Pancreas (tissue), 10 donors: Measurements from ENCODE around the gene FZD7. TPM values are rescaled to one million over a fixed set of nuclear protein-coding genes. Genes with fewer than 3 reads are reported as not detected.

Experiments
- ATAC-seq, 4 donors: fragments of 200-7000 bp; cut with Tn5 transposase; one replicate each; pipeline versions ENCODE4 v1.8.0 to v1.9.1; 2020; ENCODE audit warnings: mild to moderate bottlenecking in 4 of 4, moderate library complexity in 4 of 4
- DNase-seq, 6 donors: peaks; one replicate each; pipeline ENCODE4 v3.0.0-alpha.2; 2020
- FAIRE-seq: peaks from 2 replicates; lab custom pipeline; 2012; peaks lifted over from hg19 to GRCh38; lab: Jason Lieb, UNC
- H3K27ac ChIP-seq, 4 donors: fragments of 200-600 bp; sonication (generic); 1 replicate in 3 of 4; 2 replicates in 1 of 4; pipeline versions ENCODE4 v1.5.0 to v1.8.0; 2020
- H3K27me3 ChIP-seq, 4 donors: fragments of 200-600 bp; one replicate each; pipeline ENCODE4 v1.8.0; 2021
- H3K36me3 ChIP-seq, 3 donors: fragments of 200-600 bp; sonication (generic) in 1 of 3; one replicate each; pipeline versions ENCODE4 v1.5.0 to v1.8.0; 2020 to 2021
- H3K4me1 ChIP-seq, 3 donors: fragments of 200-600 bp; one replicate each; pipeline ENCODE4 v1.8.0; 2021
- H3K4me3 ChIP-seq, 4 donors: fragments of 200-600 bp; sonication (generic) in 2 of 4; one replicate each; pipeline versions ENCODE4 v1.5.0 to v1.8.0; 2020 to 2021
- H3K9me3 ChIP-seq, 4 donors: fragments of 200-600 bp; one replicate each; pipeline ENCODE4 v1.8.0; 2021
- WGBS, 2 donors: extraction: QIAGEN DNeasy Blood & Tissue Kit; methylation state at CpG; one replicate each; pipeline ENCODE4 v1.1.7; 2013; 5-methylcytosine and 5-hydroxymethylcytosine counted together
- intact Hi-C, 3 donors: fragments of 100-400 bp; cut with DNase I; formaldehyde crosslinking; loops; one replicate each; pipeline versions ENCODE4 v1.11.1 to v1.14.2; 2022
- polyA plus RNA-seq, 2 donors: library from polyadenylated mRNA; stranded (reverse); fragments of 200-250 nt; gene quantifications; one replicate each; pipeline ENCODE4 v1.2.3, GENCODE V29; 2013
- total RNA-seq, 6 donors: library from RNA; stranded (reverse); fragmentation: NEBNext Ultra II Directional in 4 of 6; extraction: Animal tissue kit (Norgen Biotek cat#: 25700) in 4 of 6; gene quantifications; one replicate each; pipeline versions ENCODE4 v1.2.1 to v1.2.4, GENCODE V29; 2021 to 2023
- TF ChIP-seq, protein P1 (sequence below), 4 donors: fragments of 200-600 bp; sonication (generic) in 3 of 4; IDR thresholded peaks; one replicate each; pipeline versions ENCODE4 v1.5.0 to v1.8.0; 2021; ENCODE audit warnings: antibody characterized with exemption in 4 of 4
- donor health status: healthy with polysubstance abuse.
- donor health status: DM: no; HTN: no; CAD: no; lungs with moderate emphysema.
- donor health status: DM: no; HTN: no; CAD: no.
- donor health status: control.
- donor health status: control.
- donor health status: Bipolar disorder and iron deficiency.
- donor health status: DM: yes; HTN: yes; CAD: no.
- donor health status: DM: no; HTN: no; CAD: no.
- donor health status: DM: no; HTN: no; CAD: no.
- donor health status: DM: yes; HTN: yes; CAD: no.

Gene FZD7
- total and polyA plus RNA-seq, 8 donors: 0.53 to 5.2 (median 1.1) TPM

DNA sequence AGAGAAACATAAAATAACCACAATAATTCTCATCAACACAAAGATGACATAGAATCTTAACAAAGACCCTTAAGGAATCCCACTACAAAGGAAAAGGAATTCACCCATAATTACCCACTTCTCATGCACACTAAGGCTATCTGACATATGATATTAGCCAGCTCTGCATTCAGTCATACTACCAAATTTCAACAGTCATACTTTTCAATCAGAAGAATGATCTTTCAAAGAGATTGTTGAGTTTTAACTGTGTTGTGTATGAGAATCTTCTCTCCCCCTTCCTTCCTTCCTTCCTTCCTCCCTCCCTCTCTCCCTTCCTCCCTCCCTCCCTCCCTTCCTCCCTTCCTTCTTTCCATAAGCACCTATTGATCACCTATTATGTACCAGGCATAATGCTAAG lies 17.0 kb downstream of the FZD7 start:
- DNase-seq: no peak
- no peak overlapping the region for H3K27ac ChIP-seq
- no peaks in the 10 kb centered on the region for H3K4me1 ChIP-seq
- no peak for ATAC-seq
- no peaks in the 10 kb centered on the region for H3K27me3 ChIP-seq
- intact Hi-C loops: no loop called here
- TF ChIP-seq, protein P1, sequence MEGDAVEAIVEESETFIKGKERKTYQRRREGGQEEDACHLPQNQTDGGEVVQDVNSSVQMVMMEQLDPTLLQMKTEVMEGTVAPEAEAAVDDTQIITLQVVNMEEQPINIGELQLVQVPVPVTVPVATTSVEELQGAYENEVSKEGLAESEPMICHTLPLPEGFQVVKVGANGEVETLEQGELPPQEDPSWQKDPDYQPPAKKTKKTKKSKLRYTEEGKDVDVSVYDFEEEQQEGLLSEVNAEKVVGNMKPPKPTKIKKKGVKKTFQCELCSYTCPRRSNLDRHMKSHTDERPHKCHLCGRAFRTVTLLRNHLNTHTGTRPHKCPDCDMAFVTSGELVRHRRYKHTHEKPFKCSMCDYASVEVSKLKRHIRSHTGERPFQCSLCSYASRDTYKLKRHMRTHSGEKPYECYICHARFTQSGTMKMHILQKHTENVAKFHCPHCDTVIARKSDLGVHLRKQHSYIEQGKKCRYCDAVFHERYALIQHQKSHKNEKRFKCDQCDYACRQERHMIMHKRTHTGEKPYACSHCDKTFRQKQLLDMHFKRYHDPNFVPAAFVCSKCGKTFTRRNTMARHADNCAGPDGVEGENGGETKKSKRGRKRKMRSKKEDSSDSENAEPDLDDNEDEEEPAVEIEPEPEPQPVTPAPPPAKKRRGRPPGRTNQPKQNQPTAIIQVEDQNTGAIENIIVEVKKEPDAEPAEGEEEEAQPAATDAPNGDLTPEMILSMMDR (IDR thresholded peaks at IDR 0.05): no peak
- H3K9me3 ChIP-seq: no peaks in the 10 kb centered on the region
- no peaks in the 10 kb centered on the region for H3K36me3 ChIP-seq
- no peak overlapping the region for H3K4me3 ChIP-seq
- no peak for FAIRE-seq

DNA sequence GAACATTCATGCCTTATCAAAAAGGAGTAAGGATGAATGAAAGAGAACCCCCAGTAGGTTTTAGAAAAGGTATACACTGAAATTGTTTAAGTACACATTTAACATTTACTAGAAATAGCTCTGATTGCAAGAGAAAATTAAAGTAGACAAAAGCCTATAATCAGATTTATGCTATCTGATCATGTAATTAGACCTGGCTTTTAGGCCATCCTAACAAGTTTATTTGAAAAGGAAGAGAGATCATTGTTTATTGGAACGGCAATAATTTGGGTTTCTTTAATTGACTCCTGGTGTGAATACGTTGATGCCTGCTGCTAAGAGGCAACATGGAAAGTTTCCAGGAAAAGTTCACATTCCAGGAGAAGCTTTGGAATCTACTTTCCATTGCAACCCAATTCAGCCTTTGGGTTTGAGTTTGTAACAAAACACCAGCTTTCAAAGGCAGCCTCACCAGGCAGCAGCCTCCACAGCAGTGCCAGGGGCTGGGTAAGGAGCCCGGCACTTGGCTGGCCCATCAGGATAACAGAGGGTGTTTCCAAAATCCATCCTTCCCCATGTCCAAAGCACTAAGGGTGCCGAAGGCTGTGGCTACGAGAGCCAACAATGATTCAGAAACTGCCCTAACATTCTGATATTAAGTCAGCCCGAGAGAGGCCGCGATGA lies 18.0 kb downstream of the FZD7 start:
- Histone ChIP-seq H3K9me3 (no peaks in the 10 kb centered on the region), H3K4me3 (no peak overlapping the region), H3K36me3 (no peaks in the 10 kb centered on the region), H3K27ac (no peak overlapping the region), H3K27me3 (no peaks in the 10 kb centered on the region), H3K4me1 (no peaks in the 10 kb centered on the region)
- 73 to 81% methylated on average over 8 of the region's 8 CpGs for WGBS, 2 donors
- DNase-seq: no peak
- ATAC-seq: no peak
- no peak for FAIRE-seq
- TF ChIP-seq, protein P1 (IDR thresholded peaks at IDR 0.05): no peak
- intact Hi-C loops: no loop called here

DNA sequence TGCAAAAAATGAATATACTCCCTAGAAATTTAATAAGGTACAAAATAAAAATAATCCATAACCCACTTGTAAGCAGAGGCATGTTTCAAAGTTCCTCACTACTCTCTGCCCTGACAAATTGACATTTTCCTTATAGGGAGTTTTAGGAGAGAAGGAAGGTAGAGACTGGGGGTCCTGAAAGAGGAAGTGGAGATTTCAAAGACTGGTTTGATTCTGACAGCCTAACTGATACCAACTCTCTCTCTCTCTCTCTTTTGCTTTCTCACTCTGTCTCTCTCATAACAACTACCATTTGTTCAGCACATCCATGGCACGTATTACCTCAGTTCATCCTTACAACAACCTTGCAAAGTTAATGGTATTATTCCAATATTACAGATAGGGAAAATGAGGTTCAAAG lies 18.6 kb downstream of the FZD7 start:
- intact Hi-C loops: no loop called here
- Histone ChIP-seq H3K36me3 (no peaks in the 10 kb centered on the region), H3K27ac (no peak overlapping the region), H3K9me3 (no peaks in the 10 kb centered on the region), H3K4me3 (no peak overlapping the region), H3K27me3 (no peaks in the 10 kb centered on the region), H3K4me1 (no peaks in the 10 kb centered on the region)
- DNase-seq (no peak), FAIRE-seq (no peak), ATAC-seq (no peak)
- 75 to 87% methylated on average over 1 of the region's 1 CpG for WGBS, 2 donors
- TF ChIP-seq, protein P1 (IDR thresholded peaks at IDR 0.05): no peak

DNA sequence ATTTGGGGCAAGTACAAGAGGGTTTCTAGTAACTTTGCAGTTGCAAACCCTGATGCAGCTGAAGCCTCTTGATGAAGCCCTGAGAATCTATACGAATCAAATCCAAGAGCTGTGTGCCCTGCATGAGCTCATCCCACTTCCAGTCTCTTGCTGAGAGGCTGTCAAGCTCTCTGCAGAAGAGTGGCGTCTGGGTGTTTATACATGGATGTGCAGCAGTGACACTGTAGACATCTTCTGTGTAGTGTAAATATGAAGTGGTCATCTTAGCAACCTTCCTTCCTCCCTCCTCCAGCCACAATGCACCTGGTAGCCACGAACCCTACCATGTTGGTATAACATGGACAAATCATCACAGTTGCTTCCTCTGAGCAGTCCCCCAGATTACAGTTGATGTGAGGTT lies 21.0 kb downstream of the FZD7 start:
- Histone ChIP-seq H3K27ac (no peak overlapping the region), H3K9me3 (no peaks in the 10 kb centered on the region), H3K27me3 (no peaks in the 10 kb centered on the region), H3K4me1 (no peaks in the 10 kb centered on the region), H3K36me3 (no peaks in the 10 kb centered on the region), H3K4me3 (no peak overlapping the region)
- no peak for ATAC-seq
- TF ChIP-seq, protein P1 (IDR thresholded peaks at IDR 0.05): no peak
- no peak for FAIRE-seq
- intact Hi-C loops: no loop called here
- no peak for DNase-seq
- 48 to 50% methylated on average over 3 of the region's 3 CpGs for WGBS, 2 donors

DNA sequence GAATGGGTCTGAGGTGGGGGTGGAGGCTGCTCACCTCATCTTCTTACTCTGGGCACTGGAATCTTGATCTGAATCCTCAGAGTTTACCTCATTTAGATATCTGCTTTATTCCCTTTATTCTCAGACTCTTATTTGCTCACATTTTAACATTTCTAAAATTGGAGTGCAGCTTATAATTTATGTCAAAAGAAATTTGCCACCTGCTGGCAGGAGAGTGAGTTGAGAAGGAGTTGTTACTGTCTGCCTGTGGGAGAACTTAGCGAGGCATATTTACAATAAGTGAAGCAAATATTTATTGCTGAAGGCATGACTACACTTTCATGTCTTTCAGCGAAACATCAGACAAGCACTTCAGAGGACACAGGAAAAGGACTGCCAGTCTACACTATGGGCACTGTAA lies 23.0 kb downstream of the FZD7 start:
- Histone ChIP-seq H3K36me3 (no peaks in the 10 kb centered on the region), H3K27me3 (no peaks in the 10 kb centered on the region), H3K4me1 (no peaks in the 10 kb centered on the region), H3K9me3 (no peaks in the 10 kb centered on the region), H3K4me3 (no peak overlapping the region), H3K27ac (no peak overlapping the region)
- DNase-seq (no peak), ATAC-seq (no peak), FAIRE-seq (no peak)
- WGBS, 2 donors: 13 to 16% methylated on average over 2 of the region's 2 CpGs
- intact Hi-C loops: no loop called here
- TF ChIP-seq, protein P1 (IDR thresholded peaks at IDR 0.05): no peak
